Astrocyte (in vitro differentiated cells and primary cell): ENCODE results near the gene MLN. TPM values are rescaled to one million over a fixed set of nuclear protein-coding genes. Genes with fewer than 3 reads are reported as not detected.

Source experiments
- DNase-seq: peaks from one replicate; pipeline ENCODE4 v3.0.0-alpha.2; 2010; ENCODE audit warnings: low read depth
- FAIRE-seq: peaks from 2 replicates; lab custom pipeline; 2011; peaks lifted over from hg19 to GRCh38; lab: Jason Lieb, UNC
- H2AFZ ChIP-seq: 2 replicates; pipeline ENCODE4 v1.6.0; 2012; ENCODE audit warnings: low read depth, low read length, inconsistent platforms
- H3K27ac ChIP-seq: 2 replicates; pipeline ENCODE4 v1.5.1; 2011; ENCODE audit warnings: low read depth, low read length, inconsistent platforms
- H3K27me3 ChIP-seq: 2 replicates; pipeline ENCODE4 v1.6.0; 2011; ENCODE audit warnings: low read length, inconsistent platforms; ENCODE audit not compliant: insufficient read depth
- H3K36me3 ChIP-seq: 2 replicates; pipeline ENCODE4 v1.5.1; 2011; ENCODE audit warnings: low read length, inconsistent platforms; ENCODE audit not compliant: insufficient read depth
- H3K4me1 ChIP-seq: 2 replicates; pipeline ENCODE4 v1.5.1; 2011; ENCODE audit warnings: low read length, inconsistent platforms; ENCODE audit not compliant: insufficient read depth
- H3K4me2 ChIP-seq: 2 replicates; pipeline ENCODE4 v1.6.0; 2012; ENCODE audit warnings: low read length, inconsistent platforms
- H3K4me3 ChIP-seq: 2 replicates; pipeline ENCODE4 v1.5.1; 2011; ENCODE audit warnings: low read depth, mild to moderate bottlenecking, low read length, inconsistent platforms; ENCODE audit not compliant: insufficient read depth
- H3K79me2 ChIP-seq: 2 replicates; pipeline ENCODE4 v1.6.0; 2012; ENCODE audit warnings: mild to moderate bottlenecking, low read length, inconsistent platforms; ENCODE audit not compliant: insufficient read depth
- H3K9ac ChIP-seq: 2 replicates; pipeline ENCODE4 v1.6.0; 2012; ENCODE audit warnings: mild to moderate bottlenecking, low read length, inconsistent platforms
- H3K9me3 ChIP-seq: 2 replicates; pipeline ENCODE4 v1.5.1; 2012; ENCODE audit warnings: low read depth, mild to moderate bottlenecking, low read length, inconsistent platforms; ENCODE audit not compliant: insufficient read depth
- H4K20me1 ChIP-seq: 2 replicates; pipeline ENCODE4 v1.6.0; 2012; ENCODE audit warnings: low read length, inconsistent platforms; ENCODE audit not compliant: insufficient read depth
- H3K27ac Mint-ChIP-seq: one replicate; pipeline ENCODE4 v1.8.0; 2021; ENCODE audit warnings: mild to moderate bottlenecking, mixed read lengths; ENCODE audit not compliant: unreplicated experiment
- H3K27me3 Mint-ChIP-seq: one replicate; pipeline ENCODE4 v1.8.0; 2021; ENCODE audit warnings: low read depth, mixed read lengths; ENCODE audit not compliant: unreplicated experiment
- H3K36me3 Mint-ChIP-seq: one replicate; pipeline ENCODE4 v1.8.0; 2021; ENCODE audit warnings: low read depth, mixed read lengths; ENCODE audit not compliant: unreplicated experiment
- H3K4me1 Mint-ChIP-seq: one replicate; pipeline ENCODE4 v1.8.0; 2021; ENCODE audit warnings: low read depth, mixed read lengths; ENCODE audit not compliant: unreplicated experiment
- H3K4me3 Mint-ChIP-seq: one replicate; pipeline ENCODE4 v1.8.0; 2021; ENCODE audit warnings: mild to moderate bottlenecking, moderate library complexity, mixed read lengths; ENCODE audit not compliant: unreplicated experiment
- H3K9me3 Mint-ChIP-seq: one replicate; pipeline ENCODE4 v1.8.0; 2021; ENCODE audit warnings: mild to moderate bottlenecking, mixed read lengths; ENCODE audit not compliant: unreplicated experiment
- EZH2 ChIP-seq: IDR thresholded peaks from 2 replicates; pipeline ENCODE4 v1.6.1; 2012; ENCODE audit warnings: mild to moderate bottlenecking, low read length, inconsistent platforms; ENCODE audit not compliant: insufficient read depth
- total RNA-seq: library from RNA; stranded (reverse); gene quantifications from 2 replicates; pipeline ENCODE4 v1.2.1, GENCODE V29; 2021
- TF ChIP-seq, protein P1 (sequence below): IDR thresholded peaks from 2 replicates; pipeline ENCODE4 v1.5.1; 2011; ENCODE audit warnings: low read depth, mild to moderate bottlenecking, inconsistent platforms, low read length, moderate library complexity; ENCODE audit not compliant: insufficient read depth

The MLN gene
- total RNA-seq, 1 donor from 2014 or later: not detected

DNA sequence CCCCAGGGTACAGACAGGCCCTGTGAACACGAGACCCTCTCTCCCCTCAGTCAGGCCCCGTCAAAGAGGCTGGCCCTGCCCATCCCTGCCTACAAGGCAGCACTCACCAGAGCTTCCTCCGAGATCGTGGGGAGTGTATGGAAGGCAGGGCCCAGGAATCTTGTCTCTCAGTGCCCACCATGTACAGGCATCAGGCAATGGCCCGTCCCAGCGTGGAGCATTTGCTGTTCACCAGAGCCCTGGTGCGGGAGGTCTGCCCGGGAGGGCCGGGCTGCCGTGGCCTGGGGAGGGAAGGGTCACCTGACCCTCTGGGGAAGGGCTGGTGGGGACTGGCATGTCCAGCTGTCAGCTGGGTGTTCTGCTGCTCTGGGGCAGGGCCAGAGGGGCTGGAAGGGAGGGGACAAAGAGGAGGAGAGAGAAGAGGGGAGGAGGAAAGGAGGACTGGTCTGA is 57.1 kb downstream of the MLN start, which contains the start of gene IP6K3:
Gene IP6K3 (minus strand): TSS at position 255 of the 450 bp plus-strand sequence. CDS start 11,429 bp downstream, outside the sequence.
- DNase-seq: no peak
- H3K27me3 Mint-ChIP-seq: peaks cover 14% of the 10 kb centered on the region
- H3K79me2 ChIP-seq: no peaks in the 10 kb centered on the region
- H3K4me1 Mint-ChIP-seq: peaks cover 43% of the 10 kb centered on the region
- peak within 1 kb of the TSS; percentile 72 for H3K27ac Mint-ChIP-seq
- H3K9ac ChIP-seq: no peak within 1 kb of the TSS
- peaks cover 12% of the 10 kb centered on the region for H3K4me1 ChIP-seq
- H3K4me3 ChIP-seq: no peak within 1 kb of the TSS
- no peak for FAIRE-seq
- no peaks in the 10 kb centered on the region for H4K20me1 ChIP-seq
- H3K9me3 Mint-ChIP-seq: no peaks in the 10 kb centered on the region
- TF ChIP-seq, protein P1, sequence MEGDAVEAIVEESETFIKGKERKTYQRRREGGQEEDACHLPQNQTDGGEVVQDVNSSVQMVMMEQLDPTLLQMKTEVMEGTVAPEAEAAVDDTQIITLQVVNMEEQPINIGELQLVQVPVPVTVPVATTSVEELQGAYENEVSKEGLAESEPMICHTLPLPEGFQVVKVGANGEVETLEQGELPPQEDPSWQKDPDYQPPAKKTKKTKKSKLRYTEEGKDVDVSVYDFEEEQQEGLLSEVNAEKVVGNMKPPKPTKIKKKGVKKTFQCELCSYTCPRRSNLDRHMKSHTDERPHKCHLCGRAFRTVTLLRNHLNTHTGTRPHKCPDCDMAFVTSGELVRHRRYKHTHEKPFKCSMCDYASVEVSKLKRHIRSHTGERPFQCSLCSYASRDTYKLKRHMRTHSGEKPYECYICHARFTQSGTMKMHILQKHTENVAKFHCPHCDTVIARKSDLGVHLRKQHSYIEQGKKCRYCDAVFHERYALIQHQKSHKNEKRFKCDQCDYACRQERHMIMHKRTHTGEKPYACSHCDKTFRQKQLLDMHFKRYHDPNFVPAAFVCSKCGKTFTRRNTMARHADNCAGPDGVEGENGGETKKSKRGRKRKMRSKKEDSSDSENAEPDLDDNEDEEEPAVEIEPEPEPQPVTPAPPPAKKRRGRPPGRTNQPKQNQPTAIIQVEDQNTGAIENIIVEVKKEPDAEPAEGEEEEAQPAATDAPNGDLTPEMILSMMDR: no peak
- TF ChIP-seq EZH2: no peak
- H3K4me3 Mint-ChIP-seq: peak within 1 kb of the TSS; percentile 72
- H3K9me3 ChIP-seq: no peaks in the 10 kb centered on the region
- no peaks in the 10 kb centered on the region for H3K36me3 ChIP-seq
- peak within 1 kb of the TSS; percentile 7 for H2AFZ ChIP-seq
- no peaks in the 10 kb centered on the region for H3K36me3 Mint-ChIP-seq
- peak within 1 kb of the TSS; percentile 55 for H3K4me2 ChIP-seq
- peaks cover 16% of the 10 kb centered on the region for H3K27me3 ChIP-seq
- H3K27ac ChIP-seq: no peak within 1 kb of the TSS

DNA sequence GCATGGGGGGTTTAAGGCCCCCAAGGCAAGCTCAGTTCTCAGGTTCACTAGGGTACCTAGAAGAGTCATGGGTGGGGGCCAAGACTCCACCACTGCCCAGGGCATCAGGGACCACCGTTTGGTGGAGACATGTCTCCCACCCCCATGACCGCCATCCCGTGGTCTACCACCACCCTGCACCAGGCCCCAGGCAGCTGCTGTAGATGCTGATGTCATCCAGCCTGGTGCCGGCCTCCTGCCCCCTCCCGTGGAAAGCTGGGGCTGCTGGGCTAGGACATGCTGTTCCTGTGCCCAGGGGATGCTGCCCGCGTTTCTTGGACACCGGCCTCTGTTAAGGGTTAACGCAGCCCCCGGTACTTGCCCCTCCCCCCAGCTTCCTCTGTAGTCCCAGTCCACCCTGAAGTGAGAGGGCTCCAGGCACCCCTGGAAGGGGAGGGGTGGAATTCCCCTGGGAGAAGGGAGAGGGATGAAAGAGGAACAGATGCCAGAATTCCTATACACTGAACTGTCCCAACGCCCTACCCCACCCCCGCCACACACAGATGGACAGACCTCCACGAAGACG is 57.7 kb downstream of the MLN start:
- H3K27ac ChIP-seq: no peak overlapping the region
- DNase-seq (peak; percentile 21), FAIRE-seq (no peak)

More for the DNA sequence above, 57.7 kb downstream of the MLN start:
- Histone ChIP-seq H2AFZ (peak overlapping the region; percentile 7), H3K27me3 (peaks cover 16% of the 10 kb centered on the region), H3K79me2 (no peaks in the 10 kb centered on the region), H3K4me2 (peak overlapping the region; percentile 55), H3K36me3 (no peaks in the 10 kb centered on the region), H3K4me3 (no peak overlapping the region), H3K4me1 (peaks cover 12% of the 10 kb centered on the region), H3K9me3 (no peaks in the 10 kb centered on the region), H3K9ac (no peak overlapping the region), H4K20me1 (no peaks in the 10 kb centered on the region)
- peaks cover 14% of the 10 kb centered on the region for H3K27me3 Mint-ChIP-seq
- H3K4me1 Mint-ChIP-seq: peaks cover 43% of the 10 kb centered on the region
- TF ChIP-seq, protein P1: no peak
- TF ChIP-seq EZH2: no peak
- peak overlapping the region; percentile 70 for H3K27ac Mint-ChIP-seq
- H3K4me3 Mint-ChIP-seq: peak overlapping the region; percentile 72
- H3K36me3 Mint-ChIP-seq: no peaks in the 10 kb centered on the region
- no peaks in the 10 kb centered on the region for H3K9me3 Mint-ChIP-seq
